Effector memory CD8-positive, alpha-beta T cell (primary cell): ENCODE data around the gene TAS1R2.
A peak's percentile ranks its signal among the peaks of the same experiment; 100 is the strongest.

Experiments used
- ATAC-seq: fragments of 150-1000 bp; cut with Tn5 transposase; replicated peaks from 2 replicates; pipeline ENCODE4 v1.10.0; 2021; ENCODE audit warnings: mild to moderate bottlenecking, moderate library complexity
- DNase-seq, 3 experiments: peaks; one replicate each; pipeline ENCODE4 v3.0.0; 2021
- H3K27ac Mint-ChIP-seq, 2 donors: one replicate each; pipeline ENCODE4 v1.8.0; 2022; ENCODE audit warnings: mild to moderate bottlenecking in 2 of 2, mixed read lengths in 2 of 2, moderate library complexity in 2 of 2
- H3K27me3 Mint-ChIP-seq, 2 donors: one replicate each; pipeline ENCODE4 v1.8.0; 2022; ENCODE audit warnings: mixed read lengths in 2 of 2
- H3K36me3 Mint-ChIP-seq: one replicate; pipeline ENCODE4 v1.8.0; 2022; ENCODE audit warnings: mild to moderate bottlenecking, moderate library complexity, mixed read lengths; ENCODE audit not compliant: insufficient read depth
- H3K4me1 Mint-ChIP-seq, 2 donors: one replicate each; pipeline ENCODE4 v1.8.0; 2022; ENCODE audit warnings: low read depth in 2 of 2, mixed read lengths in 2 of 2
- H3K4me3 Mint-ChIP-seq, 2 donors: one replicate each; pipeline ENCODE4 v1.8.0; 2022; ENCODE audit warnings: mild to moderate bottlenecking in 2 of 2, mixed read lengths in 2 of 2, moderate library complexity in 2 of 2
- H3K9me3 Mint-ChIP-seq, 2 donors: one replicate each; pipeline ENCODE4 v1.8.0; 2022; ENCODE audit warnings: mixed read lengths in 2 of 2

The TAS1R2 gene

GRCh38 chr1:18819203-18819602 lies 40.3 kb downstream of the TAS1R2 start:
- Mint-ChIP-seq H3K4me3 (no peak overlapping the region), H3K27ac (no peak overlapping the region), H3K4me1 (peaks cover 0 to 5% of the 10 kb centered on the region in 2 donors), H3K36me3 (no peaks in the 10 kb centered on the region), H3K9me3 (no peaks in the 10 kb centered on the region), H3K27me3 (peaks cover 58 to 89% of the 10 kb centered on the region in 2 donors)
- no peak for DNase-seq
- no peak for ATAC-seq

- Mint-ChIP-seq H3K27ac (no peak overlapping the region), H3K4me1 (peaks cover 0 to 5% of the 10 kb centered on the region in 2 donors), H3K9me3 (no peaks in the 10 kb centered on the region), H3K36me3 (no peaks in the 10 kb centered on the region), H3K27me3 (peaks cover 45 to 79% of the 10 kb centered on the region in 2 donors), H3K4me3 (no peak overlapping the region)
- DNase-seq (no peak), ATAC-seq (no peak)
Measured at GRCh38 chr1:18817795-18818435, 41.5 kb downstream of the TAS1R2 start.

- H3K9me3 Mint-ChIP-seq = no peaks in the 10 kb centered on the region
- H3K36me3 Mint-ChIP-seq = no peaks in the 10 kb centered on the region
- peaks cover 47 to 82% of the 10 kb centered on the region in 2 donors for H3K27me3 Mint-ChIP-seq
- no peak overlapping the region for H3K27ac Mint-ChIP-seq
- DNase-seq (no peak), ATAC-seq (no peak)
- peaks cover 0 to 5% of the 10 kb centered on the region in 2 donors for H3K4me1 Mint-ChIP-seq
- no peak overlapping the region for H3K4me3 Mint-ChIP-seq
Measured at GRCh38 chr1:18817316-18817715, 42.1 kb downstream of the TAS1R2 start.

GRCh38 chr1:18816808-18817207 lies 42.7 kb downstream of the TAS1R2 start:
- ATAC-seq (peak; percentile 48), DNase-seq (no peak)
- no peaks in the 10 kb centered on the region for H3K36me3 Mint-ChIP-seq
- no peaks in the 10 kb centered on the region for H3K9me3 Mint-ChIP-seq
- no peak overlapping the region for H3K4me3 Mint-ChIP-seq
- no peak overlapping the region for H3K27ac Mint-ChIP-seq
- H3K4me1 Mint-ChIP-seq = peaks cover 0 to 5% of the 10 kb centered on the region in 2 donors
- peaks cover 52 to 87% of the 10 kb centered on the region in 2 donors for H3K27me3 Mint-ChIP-seq

- Mint-ChIP-seq H3K4me1 (peaks cover 0 to 5% of the 10 kb centered on the region in 2 donors), H3K36me3 (no peaks in the 10 kb centered on the region), H3K4me3 (no peak overlapping the region), H3K27me3 (peaks cover 54 to 89% of the 10 kb centered on the region in 2 donors), H3K9me3 (no peaks in the 10 kb centered on the region), H3K27ac (no peak overlapping the region)
- ATAC-seq (no peak), DNase-seq (no peak)
Measured at GRCh38 chr1:18814874-18815531, 44.5 kb downstream of the TAS1R2 start.

GRCh38 chr1:18814425-18814824 lies 45.0 kb downstream of the TAS1R2 start:
- H3K4me3 Mint-ChIP-seq = no peak overlapping the region

GRCh38 chr1:18812453-18812939 lies 47.0 kb downstream of the TAS1R2 start:
- Mint-ChIP-seq H3K9me3 (no peaks in the 10 kb centered on the region), H3K27ac (no peak overlapping the region), H3K36me3 (no peaks in the 10 kb centered on the region), H3K4me3 (no peak overlapping the region), H3K4me1 (peaks cover 0 to 2% of the 10 kb centered on the region in 2 donors), H3K27me3 (peaks cover 52 to 89% of the 10 kb centered on the region in 2 donors)
- DNase-seq (no peak), ATAC-seq (no peak)

More at GRCh38 chr1:18814425-18814824, 45.0 kb downstream of the TAS1R2 start:
- no peaks in the 10 kb centered on the region for H3K36me3 Mint-ChIP-seq
- peaks cover 53 to 89% of the 10 kb centered on the region in 2 donors for H3K27me3 Mint-ChIP-seq
- H3K4me1 Mint-ChIP-seq = peaks cover 0 to 5% of the 10 kb centered on the region in 2 donors
- H3K9me3 Mint-ChIP-seq = no peaks in the 10 kb centered on the region
- no peak for DNase-seq
- ATAC-seq = no peak
- no peak overlapping the region for H3K27ac Mint-ChIP-seq

GRCh38 chr1:18811733-18812452 lies 47.6 kb downstream of the TAS1R2 start:
- no peaks in the 10 kb centered on the region for H3K9me3 Mint-ChIP-seq
- ATAC-seq (no peak), DNase-seq (no peak)
- H3K27ac Mint-ChIP-seq = no peak overlapping the region
- no peak overlapping the region for H3K4me3 Mint-ChIP-seq
- peaks cover 48 to 85% of the 10 kb centered on the region in 2 donors for H3K27me3 Mint-ChIP-seq
- H3K4me1 Mint-ChIP-seq = peaks cover 0 to 1% of the 10 kb centered on the region in 2 donors
- no peaks in the 10 kb centered on the region for H3K36me3 Mint-ChIP-seq

- H3K4me3 Mint-ChIP-seq = no peak overlapping the region
- DNase-seq = no peak
- no peak for ATAC-seq
- H3K27me3 Mint-ChIP-seq = peaks cover 47 to 78% of the 10 kb centered on the region in 2 donors
- H3K4me1 Mint-ChIP-seq = no peaks in the 10 kb centered on the region
- H3K36me3 Mint-ChIP-seq = no peaks in the 10 kb centered on the region
- H3K9me3 Mint-ChIP-seq = no peaks in the 10 kb centered on the region
- no peak overlapping the region for H3K27ac Mint-ChIP-seq
Measured at GRCh38 chr1:18809953-18810899, 49.2 kb downstream of the TAS1R2 start.

- H3K27me3 Mint-ChIP-seq = peaks cover 54 to 81% of the 10 kb centered on the region in 2 donors
- H3K27ac Mint-ChIP-seq = no peak overlapping the region
- no peaks in the 10 kb centered on the region for H3K9me3 Mint-ChIP-seq
- no peaks in the 10 kb centered on the region for H3K4me1 Mint-ChIP-seq
- no peaks in the 10 kb centered on the region for H3K36me3 Mint-ChIP-seq
- DNase-seq (no peak), ATAC-seq (no peak)
- no peak overlapping the region for H3K4me3 Mint-ChIP-seq
Measured at GRCh38 chr1:18808550-18808949, 50.9 kb downstream of the TAS1R2 start.

GRCh38 chr1:18807334-18808063 lies 52.0 kb downstream of the TAS1R2 start:
- no peak for ATAC-seq
- Mint-ChIP-seq H3K36me3 (no peaks in the 10 kb centered on the region), H3K27me3 (peaks cover 51 to 73% of the 10 kb centered on the region in 2 donors), H3K27ac (no peak overlapping the region), H3K4me3 (no peak overlapping the region), H3K4me1 (no peaks in the 10 kb centered on the region), H3K9me3 (no peaks in the 10 kb centered on the region)
- no peak for DNase-seq
